Immature natural killer cell (primary cell): ENCODE results near the gene DACT2. TPM values are rescaled to one million over a fixed set of nuclear protein-coding genes. Genes with fewer than 3 reads are reported as not detected.
"Not testable (repeated sequence)": the region's sequence is repeated elsewhere in the genome, so short reads cannot be mapped to it uniquely, and the experiment has no call there.

ENCODE experiments used
- DNase-seq, 3 donors: peaks; one replicate each; pipeline ENCODE4 v3.0.0; 2022; ENCODE audit warnings: mixed read lengths in 1 of 3
- H3K27ac Mint-ChIP-seq, 6 donors: one replicate each; pipeline ENCODE4 v1.8.0; 2020; ENCODE audit warnings: mixed read lengths in 6 of 6, mild to moderate bottlenecking in 5 of 6, inconsistent platforms in 4 of 6, moderate library complexity in 3 of 6
- H3K27me3 Mint-ChIP-seq, 3 donors: one replicate each; pipeline ENCODE4 v1.8.0; 2020 to 2021; ENCODE audit warnings: low read depth in 3 of 3, mild to moderate bottlenecking in 3 of 3, mixed read lengths in 3 of 3, moderate library complexity in 3 of 3, inconsistent platforms in 1 of 3
- H3K36me3 Mint-ChIP-seq, 3 donors: one replicate each; pipeline ENCODE4 v1.8.0; 2020; ENCODE audit warnings: mixed read lengths in 3 of 3, inconsistent platforms in 2 of 3, mild to moderate bottlenecking in 2 of 3
- H3K4me1 Mint-ChIP-seq, 2 donors: one replicate each; pipeline ENCODE4 v1.8.0; 2020; ENCODE audit warnings: inconsistent platforms in 2 of 2, mild to moderate bottlenecking in 2 of 2, mixed read lengths in 2 of 2, moderate library complexity in 1 of 2
- H3K4me3 Mint-ChIP-seq, 5 donors: one replicate each; pipeline ENCODE4 v1.8.0; 2020; ENCODE audit warnings: mild to moderate bottlenecking in 5 of 5, mixed read lengths in 5 of 5, inconsistent platforms in 3 of 5, moderate library complexity in 3 of 5
- H3K9me3 Mint-ChIP-seq, 6 donors: one replicate each; pipeline ENCODE4 v1.8.0; 2020; ENCODE audit warnings: mild to moderate bottlenecking in 6 of 6, mixed read lengths in 6 of 6, inconsistent platforms in 4 of 6, moderate library complexity in 3 of 6
- polyA plus RNA-seq, 3 donors: library from polyadenylated mRNA; unstranded; fragments of 300-500 nt; fragmentation: Illumina TruSeq; gene quantifications; one replicate each; pipeline ENCODE4 v1.2.3, GENCODE V29; 2021

DACT2 gene
- polyA plus RNA-seq, 3 donors from 2014 or later: not detected

GRCh38 chr6:168273441-168274036 is 46.0 kb downstream of the DACT2 start:
- Mint-ChIP-seq H3K4me3 (no peak overlapping the region), H3K27ac (no peak overlapping the region), H3K36me3 (no peaks in the 10 kb centered on the region), H3K27me3 (peaks cover 0 to 15% (median 7%) of the 10 kb centered on the region in 3 donors), H3K9me3 (no peaks in the 10 kb centered on the region), H3K4me1 (no peaks in the 10 kb centered on the region)
- DNase-seq: no peak

GRCh38 chr6:168272415-168273325 is 46.9 kb downstream of the DACT2 start:
- H3K27me3 Mint-ChIP-seq: peaks cover 1 to 13% (median 2%) of the 10 kb centered on the region in 3 donors
- no peaks in the 10 kb centered on the region for H3K36me3 Mint-ChIP-seq
- no peaks in the 10 kb centered on the region for H3K4me1 Mint-ChIP-seq
- H3K9me3 Mint-ChIP-seq: no peaks in the 10 kb centered on the region
- no peak overlapping the region for H3K4me3 Mint-ChIP-seq
- DNase-seq: no peak
- H3K27ac Mint-ChIP-seq: no peak overlapping the region

GRCh38 chr6:168270274-168271172 is 49.1 kb downstream of the DACT2 start:
- no peak for DNase-seq
- Mint-ChIP-seq H3K4me3 (no peak overlapping the region), H3K9me3 (no peaks in the 10 kb centered on the region), H3K27ac (no peak overlapping the region), H3K27me3 (peaks cover 1 to 11% (median 4%) of the 10 kb centered on the region in 3 donors), H3K36me3 (no peaks in the 10 kb centered on the region), H3K4me1 (no peaks in the 10 kb centered on the region)

DNA sequence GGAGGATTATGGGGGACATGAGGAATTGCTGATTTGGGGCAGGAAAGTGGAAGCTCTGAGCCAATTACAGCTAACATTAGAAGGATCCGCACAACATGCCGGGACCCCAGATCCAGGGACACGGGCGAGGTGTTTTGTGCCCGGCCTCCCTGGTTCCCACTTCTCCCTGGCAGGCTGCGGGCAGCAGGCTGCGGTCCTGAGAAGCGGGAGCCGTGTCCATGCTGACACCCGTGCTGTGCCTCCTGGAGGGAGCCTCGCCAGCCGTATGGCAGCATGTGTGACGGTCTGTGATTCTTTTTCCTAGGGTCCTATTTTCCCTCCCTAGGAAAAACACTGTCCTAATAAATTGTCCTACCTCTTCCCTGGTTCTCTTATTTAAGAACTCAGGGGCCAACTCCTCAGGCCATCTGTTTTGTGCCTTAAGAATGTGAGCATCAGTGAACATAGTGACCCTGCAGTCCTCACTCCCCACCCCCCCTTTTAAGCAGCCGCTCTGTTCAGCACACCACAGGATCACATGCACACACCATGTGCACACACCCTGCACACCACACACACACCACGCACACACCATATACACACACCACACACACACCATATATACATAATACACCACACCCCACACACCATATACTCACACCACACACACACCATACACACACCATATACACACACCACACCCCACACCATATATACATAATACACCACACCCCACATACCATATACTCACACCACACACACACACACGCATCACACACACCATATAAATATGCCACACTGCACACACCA is 49.9 kb downstream of the DACT2 start:
- Mint-ChIP-seq H3K4me3 (no peak overlapping the region), H3K4me1 (no peaks in the 10 kb centered on the region), H3K36me3 (no peaks in the 10 kb centered on the region), H3K9me3 (no peaks in the 10 kb centered on the region), H3K27me3 (peaks cover 1 to 11% (median 4%) of the 10 kb centered on the region in 3 donors), H3K27ac (no peak overlapping the region)
- no peak for DNase-seq

DNA sequence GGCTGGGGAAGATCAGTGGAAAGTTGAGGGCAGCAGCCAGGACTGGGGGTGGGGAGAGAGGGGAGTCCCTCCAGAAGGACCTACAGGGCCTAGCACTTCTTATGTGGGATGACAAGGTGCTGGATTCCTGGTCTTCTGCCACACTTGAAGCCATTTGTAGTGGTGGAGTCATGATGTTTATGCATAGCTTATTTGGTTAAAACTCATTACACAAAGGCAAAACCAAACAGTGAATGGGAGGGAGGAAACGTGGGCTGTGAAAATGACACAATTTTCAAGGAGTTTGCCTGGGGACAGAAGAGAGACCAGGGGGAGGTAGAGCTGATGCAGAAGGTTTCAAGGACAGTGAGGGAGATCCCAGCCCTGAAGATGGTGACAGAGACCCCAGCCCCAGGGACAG is 50.8 kb downstream of the DACT2 start:
- DNase-seq: no peak
- Mint-ChIP-seq H3K27me3 (peaks cover 1 to 9% (median 4%) of the 10 kb centered on the region in 3 donors), H3K27ac (no peak overlapping the region), H3K4me1 (no peaks in the 10 kb centered on the region), H3K36me3 (no peaks in the 10 kb centered on the region), H3K9me3 (no peaks in the 10 kb centered on the region), H3K4me3 (no peak overlapping the region)

GRCh38 chr6:168267779-168268178 is 51.8 kb downstream of the DACT2 start:
- H3K27me3 Mint-ChIP-seq, DNase-seq, H3K4me1 Mint-ChIP-seq, H3K36me3 Mint-ChIP-seq, H3K27ac Mint-ChIP-seq, H3K9me3 Mint-ChIP-seq, H3K4me3 Mint-ChIP-seq: not testable (repeated sequence)

DNA sequence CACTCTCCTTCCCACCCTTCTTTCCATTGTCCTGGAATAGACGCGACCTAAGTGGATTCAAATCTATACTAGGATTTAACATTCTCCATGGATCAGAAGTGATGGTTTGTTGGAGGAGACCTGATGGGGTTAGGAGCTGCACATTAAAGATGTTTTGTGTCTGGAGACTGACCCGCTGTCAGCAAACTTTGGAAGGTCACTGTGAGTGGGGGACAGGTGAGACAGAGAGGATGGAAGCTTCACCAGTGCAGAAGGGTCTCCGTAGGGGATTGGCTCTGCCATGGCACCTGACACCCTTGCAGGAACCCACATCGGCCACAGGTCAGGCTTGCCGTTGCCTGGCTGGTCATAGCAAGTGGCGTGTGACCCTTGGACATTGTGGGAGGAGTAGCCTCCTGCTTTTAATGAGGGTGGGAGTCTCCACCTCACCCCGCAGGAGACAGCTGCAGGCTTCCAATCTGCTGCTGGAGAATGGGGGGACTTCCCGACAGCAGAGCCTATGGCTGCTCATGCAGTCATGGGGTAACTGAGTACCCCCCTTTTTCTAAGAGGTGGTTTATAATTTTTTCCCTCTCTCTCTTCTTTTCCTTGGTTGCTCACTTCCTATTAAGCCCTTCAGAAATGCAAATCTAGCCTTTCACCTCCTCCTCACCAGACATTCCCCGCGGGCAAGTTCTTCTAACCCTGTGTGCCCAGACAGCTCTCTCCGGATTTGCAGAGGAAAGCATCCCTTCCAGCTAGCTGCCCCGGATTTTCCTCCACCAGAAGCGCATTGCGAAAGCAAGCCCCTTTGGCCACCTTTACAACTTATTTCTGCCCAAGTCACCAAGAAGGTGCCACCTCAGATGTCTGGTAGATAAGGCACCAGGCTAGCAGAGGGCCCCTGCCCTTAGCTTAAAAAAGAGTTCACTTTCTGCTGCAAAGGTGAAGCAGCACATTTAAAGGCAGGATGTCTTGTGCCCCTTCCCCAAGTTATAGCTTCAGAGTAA is 53.5 kb downstream of the DACT2 start:
- no peak overlapping the region for H3K27ac Mint-ChIP-seq
- no peaks in the 10 kb centered on the region for H3K36me3 Mint-ChIP-seq
- DNase-seq: no peak
- H3K9me3 Mint-ChIP-seq: no peaks in the 10 kb centered on the region
- H3K4me1 Mint-ChIP-seq: no peaks in the 10 kb centered on the region
- H3K4me3 Mint-ChIP-seq: no peak overlapping the region
- H3K27me3 Mint-ChIP-seq: peaks cover 0 to 4% (median 1%) of the 10 kb centered on the region in 3 donors

DNA sequence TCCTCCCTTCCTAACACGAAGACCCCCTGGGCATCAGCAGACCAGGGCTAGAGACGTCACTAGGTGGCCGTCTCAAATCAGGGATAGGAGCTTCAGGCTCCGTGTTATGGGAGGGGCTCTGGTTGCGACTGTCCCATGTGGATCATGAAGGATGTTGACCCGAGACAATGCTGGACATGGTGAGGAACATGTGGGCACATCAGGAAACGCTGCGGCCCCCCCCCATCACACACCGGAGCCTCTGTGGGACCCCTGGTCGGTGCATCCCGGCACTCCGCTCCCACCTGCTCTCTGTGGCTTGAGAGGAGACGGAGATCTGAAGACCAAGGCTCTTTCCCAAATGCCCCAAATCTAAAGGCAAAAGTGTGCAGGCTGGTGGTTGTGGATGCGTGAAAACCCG is 54.2 kb downstream of the DACT2 start:
- H3K27me3 Mint-ChIP-seq: peaks cover 1 to 4% (median 3%) of the 10 kb centered on the region in 3 donors
- no peak overlapping the region for H3K4me3 Mint-ChIP-seq
- H3K36me3 Mint-ChIP-seq: no peaks in the 10 kb centered on the region
- H3K27ac Mint-ChIP-seq: no peak overlapping the region
- no peaks in the 10 kb centered on the region for H3K4me1 Mint-ChIP-seq
- DNase-seq: no peak
- no peaks in the 10 kb centered on the region for H3K9me3 Mint-ChIP-seq

DNA sequence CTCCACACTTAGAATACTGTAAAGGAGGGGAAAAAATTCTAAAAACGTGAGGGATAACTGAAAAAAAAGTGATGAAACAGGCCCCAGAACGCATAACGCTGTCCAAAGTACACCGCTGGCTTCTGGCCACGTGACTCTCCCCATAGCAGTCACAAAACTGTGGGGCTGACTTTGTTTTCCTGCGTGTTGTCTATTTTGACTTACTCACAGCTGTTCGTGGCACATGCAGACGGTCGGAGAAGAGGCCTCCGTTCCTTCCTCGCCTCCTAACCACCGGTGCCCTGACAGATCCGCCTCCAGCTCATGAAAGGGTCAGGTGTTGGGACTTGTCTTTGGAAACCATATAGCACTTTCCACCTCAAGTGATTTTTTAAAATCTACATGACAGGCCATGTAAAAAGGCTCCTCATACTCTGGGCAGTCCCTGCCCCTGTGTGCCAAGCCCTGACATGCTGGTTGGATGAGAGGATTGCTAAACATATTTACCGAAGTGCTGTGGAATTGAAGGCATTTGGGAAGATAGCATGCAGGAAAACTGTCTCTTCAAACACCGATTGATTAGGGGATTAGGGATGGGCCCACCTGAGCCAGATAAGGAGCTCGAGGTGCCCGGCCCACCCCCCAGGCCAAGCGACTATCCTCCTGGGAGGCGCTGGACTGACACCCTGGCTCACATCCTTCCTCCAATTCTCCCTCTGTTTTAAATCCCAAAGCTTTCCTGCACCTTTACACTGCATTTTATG is 54.8 kb downstream of the DACT2 start:
- Mint-ChIP-seq H3K27ac (no peak overlapping the region), H3K27me3 (peaks cover 1 to 5% (median 3%) of the 10 kb centered on the region in 3 donors), H3K9me3 (no peaks in the 10 kb centered on the region), H3K4me3 (no peak overlapping the region), H3K36me3 (no peaks in the 10 kb centered on the region), H3K4me1 (no peaks in the 10 kb centered on the region)
- no peak for DNase-seq

DNA sequence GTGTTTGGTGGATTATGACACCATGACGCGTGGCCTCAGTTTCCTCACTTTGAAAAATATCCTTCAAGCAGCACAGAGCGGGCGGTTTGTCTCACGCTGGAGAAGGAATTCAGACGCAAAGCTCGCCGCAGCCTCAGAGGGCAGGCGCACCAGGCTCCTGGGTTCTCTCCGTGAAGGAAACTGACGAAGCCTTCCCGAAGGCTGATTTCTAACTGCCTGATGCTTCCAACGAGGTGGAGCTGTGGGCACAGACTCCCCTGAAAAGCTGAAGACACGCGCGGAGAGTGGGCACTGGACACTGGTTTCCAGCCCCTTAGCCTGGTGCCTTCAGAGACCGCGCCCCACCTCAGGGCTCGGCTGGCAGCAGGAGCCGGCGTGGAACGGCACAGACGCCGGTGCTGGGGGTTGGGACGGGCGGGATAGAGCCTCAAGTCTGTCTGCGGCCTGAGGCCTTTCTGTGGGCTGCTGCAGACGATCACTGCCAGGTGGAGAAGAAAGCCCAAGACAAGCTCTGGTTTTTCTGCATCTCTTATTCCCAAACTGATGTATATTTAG is 56.1 kb downstream of the DACT2 start:
- no peak for DNase-seq
- Mint-ChIP-seq H3K9me3 (no peaks in the 10 kb centered on the region), H3K4me1 (no peaks in the 10 kb centered on the region), H3K36me3 (no peaks in the 10 kb centered on the region), H3K27me3 (peaks cover 1 to 3% (median 3%) of the 10 kb centered on the region in 3 donors), H3K27ac (no peak overlapping the region), H3K4me3 (no peak overlapping the region)

GRCh38 chr6:168261234-168261633 is 58.3 kb downstream of the DACT2 start:
- no peak overlapping the region for H3K4me3 Mint-ChIP-seq
- no peak overlapping the region for H3K27ac Mint-ChIP-seq
- peaks cover 0 to 10% (median 3%) of the 10 kb centered on the region in 3 donors for H3K27me3 Mint-ChIP-seq
- DNase-seq: no peak
- no peaks in the 10 kb centered on the region for H3K9me3 Mint-ChIP-seq
- no peaks in the 10 kb centered on the region for H3K36me3 Mint-ChIP-seq
- no peaks in the 10 kb centered on the region for H3K4me1 Mint-ChIP-seq
